Skeletal muscle tissue (tissue), 4 donors: ENCODE data around the gene STRAP. TPM values are rescaled to one million over a fixed set of nuclear protein-coding genes. Genes with fewer than 3 reads are reported as not detected.
"Not testable (repeated sequence)": the region's sequence is repeated elsewhere in the genome, so short reads cannot be mapped to it uniquely, and the experiment has no call there.

ENCODE experiments used
- H3K27ac ChIP-seq: one replicate; pipeline ENCODE4 v1.7.0; 2013; ENCODE audit warnings: mild to moderate bottlenecking, low read depth, low read length, inconsistent platforms
- H3K27me3 ChIP-seq, 3 donors: one replicate each; pipeline ENCODE4 v1.7.0; 2013; ENCODE audit warnings: low read length in 3 of 3; ENCODE audit not compliant: control insufficient read depth in 3 of 3, insufficient read depth in 3 of 3
- H3K36me3 ChIP-seq, 3 donors: one replicate each; pipeline ENCODE4 v1.7.0; 2013; ENCODE audit warnings: low read length in 3 of 3; ENCODE audit not compliant: control insufficient read depth in 3 of 3, insufficient read depth in 3 of 3
- H3K4me1 ChIP-seq, 3 donors: one replicate each; pipeline ENCODE4 v1.7.0; 2013; ENCODE audit warnings: low read length in 3 of 3, mild to moderate bottlenecking in 3 of 3; ENCODE audit not compliant: control insufficient read depth in 3 of 3, insufficient read depth in 3 of 3
- H3K4me3 ChIP-seq, 3 donors: one replicate each; pipeline ENCODE4 v1.7.0; 2013; ENCODE audit warnings: low read length in 3 of 3
- H3K9ac ChIP-seq, 3 donors: one replicate each; pipeline ENCODE4 v1.7.0; 2013; ENCODE audit warnings: low read length in 3 of 3, mild to moderate bottlenecking in 3 of 3, moderate library complexity in 2 of 3, low read depth in 1 of 3
- H3K9me3 ChIP-seq, 3 donors: one replicate each; pipeline ENCODE4 v1.7.0; 2013; ENCODE audit warnings: low read length in 3 of 3; ENCODE audit not compliant: control insufficient read depth in 3 of 3
- total RNA-seq: library from RNA; depleted of rRNA; stranded (reverse); fragments of >200 nt; gene quantifications from one replicate; pipeline ENCODE4 v1.2.3, GENCODE V29; 2014
- donor health status: Osteomylitis.

The STRAP gene
- total RNA-seq, 1 donor from 2014 or later = 75.7 TPM

DNA sequence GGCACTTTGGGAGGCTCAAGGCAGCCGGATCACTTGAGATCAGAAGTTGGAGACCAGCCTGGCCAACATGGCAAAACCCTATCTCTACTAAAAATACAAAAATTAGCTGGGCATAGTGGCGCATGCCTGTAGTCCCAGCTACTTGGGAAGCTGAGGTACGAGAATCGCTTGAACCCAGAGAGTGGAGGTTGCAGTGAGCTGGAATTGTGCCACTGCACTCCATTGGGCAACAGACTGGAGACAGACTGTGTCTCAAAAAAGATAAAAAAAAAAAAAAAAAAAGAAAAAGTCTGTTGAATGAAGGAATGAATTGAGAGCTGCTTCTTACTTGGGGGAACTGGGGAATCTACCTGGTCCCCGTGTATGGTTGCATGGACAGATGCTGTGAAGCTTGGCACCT is 31.9 kb downstream of the STRAP start:
- not testable (repeated sequence) for H3K27me3 ChIP-seq

DNA sequence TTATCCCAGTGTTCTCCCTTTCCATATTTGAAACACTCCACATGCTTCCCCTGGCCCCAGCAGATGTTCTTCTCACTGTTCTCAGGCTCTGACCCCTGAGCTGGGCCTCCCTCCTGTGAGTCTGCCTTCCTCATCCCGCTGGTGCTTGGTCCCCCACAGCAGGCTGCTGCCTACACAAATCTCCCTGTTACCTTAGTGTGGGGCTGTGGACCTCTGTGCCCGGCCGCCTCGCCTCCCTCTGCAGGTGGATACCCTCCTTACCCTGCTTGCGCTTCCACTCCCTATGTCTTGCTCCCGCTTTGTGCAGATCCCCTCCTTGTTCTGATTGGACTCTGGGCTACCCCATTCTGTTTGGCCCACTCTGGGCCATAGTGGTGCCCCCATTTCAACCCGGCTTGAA is 35.9 kb downstream of the STRAP start:
- H3K4me3 ChIP-seq = no peak overlapping the region
- no peaks in the 10 kb centered on the region for H3K4me1 ChIP-seq
- H3K27ac ChIP-seq = no peak overlapping the region
- no peaks in the 10 kb centered on the region for H3K9me3 ChIP-seq
- H3K27me3 ChIP-seq = no peaks in the 10 kb centered on the region
- no peak overlapping the region for H3K9ac ChIP-seq
- H3K36me3 ChIP-seq = peaks cover 0 to 3% (median 0%) of the 10 kb centered on the region in 3 donors

More for the DNA sequence above, 31.9 kb downstream of the STRAP start:
- not testable (repeated sequence) for H3K9me3 ChIP-seq, H3K9ac ChIP-seq, H3K27ac ChIP-seq, H3K36me3 ChIP-seq, H3K4me3 ChIP-seq, H3K4me1 ChIP-seq

DNA sequence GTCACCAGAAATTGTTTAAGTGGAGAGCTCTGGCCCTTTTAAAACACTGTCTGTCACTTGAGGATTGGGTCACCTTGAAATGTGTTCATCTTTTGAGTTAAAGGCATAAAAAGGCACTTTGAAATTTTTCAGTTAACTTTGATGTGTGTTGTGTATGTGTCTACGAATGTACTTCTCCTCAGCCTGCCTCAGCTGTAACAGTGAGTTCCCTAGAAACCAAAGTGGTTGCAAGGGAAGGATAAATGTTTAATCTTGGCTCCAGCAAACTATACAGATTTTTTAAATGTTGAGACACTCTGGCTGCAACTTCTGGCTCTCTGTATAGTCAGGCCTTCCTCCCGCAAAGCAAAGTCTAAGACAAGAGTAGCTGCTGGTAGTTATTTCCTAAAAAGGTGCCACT is 37.2 kb downstream of the STRAP start:
- H3K4me1 ChIP-seq = no peaks in the 10 kb centered on the region
- no peak overlapping the region for H3K27ac ChIP-seq
- no peaks in the 10 kb centered on the region for H3K9me3 ChIP-seq
- H3K4me3 ChIP-seq = no peak overlapping the region
- peaks cover 0 to 3% (median 0%) of the 10 kb centered on the region in 3 donors for H3K36me3 ChIP-seq
- H3K9ac ChIP-seq = no peak overlapping the region
- no peaks in the 10 kb centered on the region for H3K27me3 ChIP-seq

DNA sequence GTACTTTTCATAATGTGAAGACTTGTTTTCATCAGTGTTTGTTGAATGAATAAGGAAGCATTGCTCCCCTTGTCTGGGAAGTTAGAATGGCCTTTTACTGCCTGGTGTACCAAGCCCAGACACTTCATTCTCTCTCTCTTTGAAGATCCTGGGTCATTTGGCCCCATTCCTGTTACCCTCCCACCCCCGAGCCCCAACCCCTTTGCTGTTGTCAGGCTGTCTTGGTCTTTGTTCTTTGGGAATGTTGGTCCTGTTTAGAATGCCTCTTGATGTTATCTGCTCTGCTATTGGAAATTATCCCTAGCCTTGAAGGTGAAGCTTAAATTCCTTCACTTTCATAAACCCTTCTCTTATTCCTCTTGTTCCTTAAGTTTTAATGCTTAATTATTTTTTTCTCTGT is 42.8 kb downstream of the STRAP start:
- H3K9ac ChIP-seq = no peak overlapping the region
- no peaks in the 10 kb centered on the region for H3K36me3 ChIP-seq
- peaks cover 3 to 10% (median 4%) of the 10 kb centered on the region in 3 donors for H3K4me1 ChIP-seq
- no peaks in the 10 kb centered on the region for H3K27me3 ChIP-seq
- H3K27ac ChIP-seq = no peak overlapping the region
- no peak overlapping the region for H3K4me3 ChIP-seq
- H3K9me3 ChIP-seq = no peaks in the 10 kb centered on the region

DNA sequence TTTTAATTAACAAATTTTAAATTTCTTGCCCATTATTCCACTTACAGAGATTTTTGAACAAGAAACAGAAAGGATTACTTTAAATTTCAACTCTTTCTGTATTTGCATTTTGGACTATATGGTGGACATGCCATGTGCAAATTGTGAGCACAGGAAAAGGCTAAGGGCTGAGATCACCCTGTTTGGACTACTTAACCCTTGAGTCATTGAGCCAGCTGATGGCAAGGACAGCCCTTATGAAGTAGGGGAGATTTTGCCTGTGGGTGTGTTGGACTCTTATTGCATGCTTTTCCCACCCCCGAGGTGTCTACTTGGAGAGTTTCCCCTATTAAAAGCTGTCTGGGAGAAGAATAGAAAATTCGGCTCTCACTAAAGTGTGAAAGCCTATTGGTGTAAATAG is 46.2 kb downstream of the STRAP start:
- no peaks in the 10 kb centered on the region for H3K36me3 ChIP-seq
- H3K27ac ChIP-seq = no peak overlapping the region
- no peak overlapping the region for H3K4me3 ChIP-seq
- H3K4me1 ChIP-seq = peaks cover 3 to 10% (median 4%) of the 10 kb centered on the region in 3 donors
- no peak overlapping the region for H3K9ac ChIP-seq
- no peaks in the 10 kb centered on the region for H3K27me3 ChIP-seq
- no peaks in the 10 kb centered on the region for H3K9me3 ChIP-seq

DNA sequence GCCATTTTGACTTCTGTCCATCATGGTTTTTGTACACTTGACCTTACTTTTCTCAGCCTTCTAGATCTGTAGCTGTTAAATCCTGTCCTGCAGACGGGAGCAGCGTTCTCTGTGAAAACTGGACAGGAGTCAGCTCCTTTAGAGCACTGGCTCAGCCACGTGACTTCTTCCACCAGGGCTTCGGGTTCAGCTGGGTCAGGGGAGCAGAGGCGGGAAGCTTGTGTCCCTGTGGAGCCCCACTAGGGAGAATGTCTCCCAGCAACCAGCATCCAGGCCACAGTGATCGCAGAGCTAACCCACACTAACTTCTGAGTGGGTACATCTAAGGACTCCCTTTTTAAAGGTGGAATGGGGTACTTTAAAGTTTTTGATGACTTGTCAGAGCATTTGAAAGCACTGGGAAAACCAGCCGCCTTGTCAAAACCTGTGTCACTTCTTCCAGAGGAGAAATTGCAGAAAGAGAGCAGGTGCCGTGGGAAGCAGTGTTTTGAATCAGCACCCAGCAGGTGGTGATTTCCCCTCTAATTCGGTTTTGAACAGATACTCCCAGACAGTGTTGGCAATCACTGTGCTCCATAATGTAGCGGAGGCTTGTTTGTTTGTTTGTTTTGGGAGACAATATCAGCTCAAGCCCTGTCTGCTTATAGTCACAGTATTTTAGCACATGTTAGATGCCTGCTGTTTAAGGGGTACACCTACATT is 46.8 kb downstream of the STRAP start:
- Histone ChIP-seq H3K27ac (no peak overlapping the region), H3K36me3 (no peaks in the 10 kb centered on the region), H3K9me3 (no peaks in the 10 kb centered on the region), H3K27me3 (no peaks in the 10 kb centered on the region), H3K9ac (no peak overlapping the region), H3K4me3 (no peak overlapping the region), H3K4me1 (peaks cover 3 to 10% (median 4%) of the 10 kb centered on the region in 3 donors)

DNA sequence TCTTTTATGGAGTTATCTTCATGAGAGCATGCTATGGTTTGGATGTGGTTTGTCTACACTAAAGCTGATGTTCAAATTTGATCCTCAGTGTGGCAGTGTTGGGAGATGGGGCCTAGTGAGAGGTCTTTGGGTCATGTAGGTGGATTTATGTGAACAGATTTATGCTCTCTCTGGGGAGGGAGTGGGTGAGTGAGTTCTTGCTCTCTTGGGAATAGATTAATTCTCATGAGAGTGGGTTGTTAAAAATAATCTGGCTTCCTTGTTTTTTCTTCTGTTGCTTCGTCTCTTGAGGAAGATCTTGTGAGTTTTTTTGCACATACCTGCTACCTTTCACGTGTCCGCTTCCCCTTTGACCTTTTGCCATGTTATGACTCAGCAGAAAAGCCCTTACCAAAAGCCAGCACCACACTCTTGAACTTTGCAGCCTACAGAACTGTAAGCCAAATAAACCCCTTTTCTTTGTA is 49.4 kb downstream of the STRAP start:
- no peak overlapping the region for H3K9ac ChIP-seq
- no peak overlapping the region for H3K27ac ChIP-seq
- no peaks in the 10 kb centered on the region for H3K36me3 ChIP-seq
- peaks cover 3 to 10% (median 4%) of the 10 kb centered on the region in 3 donors for H3K4me1 ChIP-seq
- no peaks in the 10 kb centered on the region for H3K27me3 ChIP-seq
- no peak overlapping the region for H3K4me3 ChIP-seq
- H3K9me3 ChIP-seq = peaks cover 0 to 4% (median 0%) of the 10 kb centered on the region in 3 donors

DNA sequence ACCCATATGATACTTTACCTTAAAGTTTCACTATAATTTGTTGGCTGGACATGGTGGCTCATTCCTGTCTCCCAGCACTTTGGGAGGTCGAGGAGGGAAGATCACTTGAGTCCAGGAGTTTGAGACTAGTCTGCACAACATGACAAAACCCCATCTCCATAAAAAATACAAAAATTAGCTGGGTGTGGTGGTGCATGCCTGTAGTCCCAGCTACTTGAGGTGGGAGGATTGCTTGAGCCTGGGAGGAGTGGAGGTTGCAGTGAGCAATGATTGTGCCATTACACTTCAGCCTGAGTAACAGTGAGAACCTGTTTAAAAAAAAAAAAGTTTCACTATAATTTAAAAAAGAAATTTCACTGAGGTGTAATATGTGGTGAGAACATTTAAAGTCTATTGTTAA is 50.1 kb downstream of the STRAP start:
- Histone ChIP-seq H3K4me1 (peaks cover 3 to 10% (median 4%) of the 10 kb centered on the region in 3 donors), H3K9ac (no peak overlapping the region), H3K27me3 (no peaks in the 10 kb centered on the region), H3K27ac (no peak overlapping the region), H3K36me3 (no peaks in the 10 kb centered on the region), H3K9me3 (peaks cover 0 to 4% (median 0%) of the 10 kb centered on the region in 3 donors), H3K4me3 (no peak overlapping the region)

DNA sequence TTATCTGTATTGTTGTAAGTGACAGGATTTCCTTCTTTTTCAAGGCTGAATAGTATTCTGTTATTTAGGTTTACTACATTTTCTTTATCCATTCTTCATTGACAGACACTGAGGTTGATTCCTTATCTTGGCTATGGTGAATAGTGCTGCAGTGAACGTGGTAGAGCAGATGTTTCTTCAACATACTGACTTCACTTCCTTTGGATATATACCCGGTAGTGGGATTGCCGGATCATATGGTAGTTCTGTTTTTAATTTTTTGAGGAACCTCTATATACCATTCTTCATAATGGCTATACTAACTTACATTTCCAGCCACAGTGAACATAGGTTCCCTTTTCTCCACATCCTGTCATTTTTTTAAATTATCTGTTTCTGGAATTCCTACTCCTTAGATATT is 50.8 kb downstream of the STRAP start:
- Histone ChIP-seq H3K9ac (no peak overlapping the region), H3K36me3 (no peaks in the 10 kb centered on the region), H3K4me3 (no peak overlapping the region), H3K27me3 (no peaks in the 10 kb centered on the region), H3K4me1 (peaks cover 3 to 10% (median 4%) of the 10 kb centered on the region in 3 donors), H3K27ac (no peak overlapping the region), H3K9me3 (peaks cover 0 to 4% (median 0%) of the 10 kb centered on the region in 3 donors)

DNA sequence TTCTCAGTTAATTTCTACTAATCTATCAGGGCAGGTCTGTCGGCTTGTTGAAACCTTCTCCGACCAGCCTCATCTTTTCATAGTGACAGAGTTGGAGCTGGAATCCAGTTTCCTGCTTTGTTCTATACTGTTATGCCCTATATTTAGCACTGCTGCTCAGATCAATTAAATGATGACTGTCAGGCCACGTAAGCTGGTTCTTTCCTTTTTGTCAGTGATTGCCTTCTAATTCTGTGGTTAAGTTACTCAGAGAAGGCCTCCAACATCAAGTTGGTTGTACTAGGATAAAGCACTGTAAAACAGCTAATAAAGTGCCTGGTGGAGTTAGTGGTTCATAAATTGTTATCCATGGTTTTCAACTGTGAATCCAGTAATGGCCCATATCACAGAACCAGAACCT is 51.6 kb downstream of the STRAP start:
- Histone ChIP-seq H3K4me1 (peaks cover 0 to 5% (median 0%) of the 10 kb centered on the region in 3 donors), H3K27me3 (no peaks in the 10 kb centered on the region), H3K4me3 (no peak overlapping the region), H3K9ac (no peak overlapping the region), H3K9me3 (peaks cover 0 to 4% (median 0%) of the 10 kb centered on the region in 3 donors), H3K27ac (no peak overlapping the region), H3K36me3 (no peaks in the 10 kb centered on the region)
